ENCODE results near the gene COL6A2.
"Not testable (repeated sequence)": the region's sequence is repeated elsewhere in the genome, so short reads cannot be mapped to it uniquely, and the experiment has no call there.

COL6A2 gene

GRCh38 chr21:46079352-46080170 is 18.4 kb upstream of the COL6A2 start:
- no peak for DNase-seq

GRCh38 chr21:46080171-46081021 is 17.5 kb upstream of the COL6A2 start:
- no peak for DNase-seq

GRCh38 chr21:46081022-46081861 is 16.7 kb upstream of the COL6A2 start:
- no peak for DNase-seq

GRCh38 chr21:46081862-46082712 is 15.8 kb upstream of the COL6A2 start:
- DNase-seq: no peak

- DNase-seq: no peak
These were observed 15.3 kb upstream of the COL6A2 start for GRCh38 chr21:46082713-46082962.

GRCh38 chr21:46082963-46083790 is 14.7 kb upstream of the COL6A2 start:
- no peak for DNase-seq

GRCh38 chr21:46083791-46084561 is 13.9 kb upstream of the COL6A2 start:
- no peak for DNase-seq

- no peak for DNase-seq
These were observed 13.2 kb upstream of the COL6A2 start for GRCh38 chr21:46084709-46085108.

GRCh38 chr21:46085259-46085658 is 12.7 kb upstream of the COL6A2 start:
- not testable (repeated sequence) for DNase-seq

GRCh38 chr21:46087641-46088040 is 10.3 kb upstream of the COL6A2 start:
- DNase-seq: no peak

- no peak for DNase-seq
These were observed 9.7 kb upstream of the COL6A2 start for GRCh38 chr21:46088189-46088588.

- no peak for DNase-seq
These were observed 8.6 kb upstream of the COL6A2 start for GRCh38 chr21:46089285-46089684.

- DNase-seq: no peak
These were observed 6.8 kb upstream of the COL6A2 start for GRCh38 chr21:46091118-46091517.

GRCh38 chr21:46091631-46092025 is 6.3 kb upstream of the COL6A2 start:
- no peak for DNase-seq

- no peak for DNase-seq
These were observed 5.7 kb upstream of the COL6A2 start for GRCh38 chr21:46092026-46092764.

- DNase-seq: no peak
These were observed 4.9 kb upstream of the COL6A2 start for GRCh38 chr21:46092811-46093667.

GRCh38 chr21:46093668-46094400 is 4.1 kb upstream of the COL6A2 start:
- DNase-seq: no peak

GRCh38 chr21:46094401-46095082 is 3.4 kb upstream of the COL6A2 start:
- DNase-seq: no peak
